ENCODE data around the gene NRGN.
A peak's percentile ranks its signal among the peaks of the same experiment; 100 is the strongest.

The NRGN gene

DNA sequence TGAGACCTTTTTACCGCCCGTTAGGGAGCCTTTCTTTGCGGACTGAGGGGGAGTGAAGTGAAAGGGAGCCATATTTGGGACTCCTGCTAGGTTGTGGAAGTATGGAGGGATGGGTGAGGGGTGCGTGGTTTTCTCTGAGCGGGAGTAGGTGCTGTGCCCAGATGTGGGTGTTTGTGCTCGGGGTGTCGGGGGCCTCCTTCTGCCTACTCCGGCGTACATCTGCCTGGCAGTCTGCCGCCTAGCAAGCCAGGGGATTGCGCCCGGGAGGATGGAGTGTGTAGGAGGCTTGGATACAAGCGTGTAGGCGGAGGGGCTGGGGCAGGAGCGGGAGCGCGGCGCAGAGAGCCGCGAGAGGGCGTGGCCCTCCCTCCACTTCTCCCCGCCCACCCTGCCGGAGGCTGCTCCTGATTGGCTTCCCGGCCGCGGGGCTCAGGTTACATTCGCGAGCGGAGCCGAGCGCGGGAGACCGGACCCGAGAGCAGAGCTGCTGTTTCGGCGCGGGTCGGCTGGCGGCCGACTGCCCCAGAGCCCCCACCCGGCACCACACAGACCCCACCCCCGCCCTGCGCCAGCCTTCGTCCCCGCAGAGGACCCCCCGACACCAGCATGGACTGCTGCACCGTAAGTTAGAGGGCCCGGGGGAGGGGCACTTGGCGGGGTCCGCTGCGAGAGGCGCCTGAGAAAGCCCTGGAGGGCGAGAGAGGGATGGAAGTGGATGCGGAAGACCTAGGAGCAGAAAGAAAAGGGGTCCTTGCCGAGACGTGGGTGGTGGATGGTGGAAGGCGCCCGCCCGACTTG lies at the start of gene NRGN:
TSS of gene NRGN (plus strand) at position 464 of the 798 bp plus-strand sequence. CDS start at position 607, 143 bp downstream.
- no peak within 1 kb of the TSS for H3K27ac ChIP-seq
- TF ChIP-seq, protein P1, sequence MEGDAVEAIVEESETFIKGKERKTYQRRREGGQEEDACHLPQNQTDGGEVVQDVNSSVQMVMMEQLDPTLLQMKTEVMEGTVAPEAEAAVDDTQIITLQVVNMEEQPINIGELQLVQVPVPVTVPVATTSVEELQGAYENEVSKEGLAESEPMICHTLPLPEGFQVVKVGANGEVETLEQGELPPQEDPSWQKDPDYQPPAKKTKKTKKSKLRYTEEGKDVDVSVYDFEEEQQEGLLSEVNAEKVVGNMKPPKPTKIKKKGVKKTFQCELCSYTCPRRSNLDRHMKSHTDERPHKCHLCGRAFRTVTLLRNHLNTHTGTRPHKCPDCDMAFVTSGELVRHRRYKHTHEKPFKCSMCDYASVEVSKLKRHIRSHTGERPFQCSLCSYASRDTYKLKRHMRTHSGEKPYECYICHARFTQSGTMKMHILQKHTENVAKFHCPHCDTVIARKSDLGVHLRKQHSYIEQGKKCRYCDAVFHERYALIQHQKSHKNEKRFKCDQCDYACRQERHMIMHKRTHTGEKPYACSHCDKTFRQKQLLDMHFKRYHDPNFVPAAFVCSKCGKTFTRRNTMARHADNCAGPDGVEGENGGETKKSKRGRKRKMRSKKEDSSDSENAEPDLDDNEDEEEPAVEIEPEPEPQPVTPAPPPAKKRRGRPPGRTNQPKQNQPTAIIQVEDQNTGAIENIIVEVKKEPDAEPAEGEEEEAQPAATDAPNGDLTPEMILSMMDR (conservative IDR thresholded peaks at IDR 0.05; ENCODE audit: low read depth): no peak
- DNase-seq (ENCODE audit: low spot score): peak; percentile 97
- ChIA-PET CTCF (interaction anchor here (0.7 to 1.2 kb wide), 2 partner anchors 22 to 130 kb away, joined by 3 to 4 read pairs; no protein-coding TSS in a partner anchor), POLR2A (ENCODE audit: low non-redundant PET) (no interaction called here)

DNA sequence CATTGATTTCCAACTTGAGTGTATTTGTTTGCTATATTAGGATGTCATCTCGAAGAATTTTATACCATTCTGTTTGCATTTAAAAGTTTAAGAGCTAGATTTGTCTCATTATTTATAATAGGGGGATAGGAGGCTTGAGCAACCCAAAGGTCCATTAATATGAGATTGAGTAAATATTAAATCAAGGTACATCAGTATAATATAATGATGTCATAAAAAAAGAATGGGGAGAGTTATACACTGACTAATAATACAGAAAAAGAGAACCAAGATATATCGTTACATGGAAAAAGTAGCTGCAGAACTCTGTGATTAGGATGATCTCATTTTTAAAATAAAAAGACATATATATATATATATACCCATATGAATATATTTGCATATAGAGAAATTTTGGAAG lies 46.6 kb upstream of the NRGN start:
- TF ChIP-seq, protein P1 (conservative IDR thresholded peaks at IDR 0.05; ENCODE audit: low read depth): no peak
- no peak overlapping the region for H3K27ac ChIP-seq
- ChIA-PET POLR2A (ENCODE audit: low non-redundant PET) (no interaction called here), CTCF (no interaction called here)
- DNase-seq (ENCODE audit: low spot score): no peak

DNA sequence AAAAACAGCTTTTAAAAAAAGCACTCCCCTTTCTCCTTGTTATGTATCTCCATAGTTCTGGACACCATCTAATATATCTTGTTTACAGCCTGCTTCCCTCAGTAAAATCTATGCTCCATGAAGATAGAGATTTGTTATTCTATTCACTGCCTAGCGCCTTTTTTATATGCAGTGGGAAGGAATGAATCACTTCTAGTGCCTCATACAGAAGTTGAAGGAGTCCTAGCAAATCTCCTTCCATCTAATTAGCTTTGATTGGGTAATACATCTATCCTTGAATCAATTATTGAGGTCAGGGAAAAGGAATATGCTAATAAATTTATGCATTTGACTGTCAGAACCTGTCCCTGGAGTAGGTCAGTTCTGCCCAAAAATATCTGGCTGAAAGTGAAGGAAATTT lies 40.2 kb upstream of the NRGN start:
- no peak overlapping the region for H3K27ac ChIP-seq
- CTCF ChIA-PET: interaction anchor here (0.7 kb wide), 1 partner anchor 27 kb away, joined by 3 read pairs; no protein-coding TSS in a partner anchor
- POLR2A ChIA-PET (ENCODE audit: low non-redundant PET): no interaction called here
- TF ChIP-seq, protein P1 (conservative IDR thresholded peaks at IDR 0.05; ENCODE audit: low read depth): no peak
- DNase-seq (ENCODE audit: low spot score): no peak

DNA sequence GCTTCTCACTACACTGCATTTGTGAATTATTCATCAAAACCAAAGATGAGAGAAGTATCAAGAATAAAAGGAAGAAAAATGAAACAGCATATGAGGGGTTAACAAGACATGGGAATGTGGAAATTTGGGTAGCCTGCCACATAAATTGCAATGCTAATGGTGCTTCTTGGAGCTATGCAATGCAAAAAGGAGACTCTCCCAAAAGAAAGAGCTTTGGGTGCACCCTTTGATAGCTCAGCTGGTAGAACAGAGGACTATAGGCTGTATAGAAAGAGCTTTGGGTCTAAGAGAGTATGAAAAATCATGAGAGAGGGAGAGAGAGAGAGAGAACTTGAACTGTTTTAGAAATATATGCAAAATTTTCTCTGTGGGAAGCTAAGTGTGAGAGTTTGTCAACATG lies 39.7 kb upstream of the NRGN start:
- no peak overlapping the region for H3K27ac ChIP-seq
- TF ChIP-seq, protein P1 (conservative IDR thresholded peaks at IDR 0.05; ENCODE audit: low read depth): no peak
- CTCF ChIA-PET: interaction anchor here (0.7 kb wide), 1 partner anchor 28 kb away, joined by 3 read pairs; no protein-coding TSS in a partner anchor
- no peak for DNase-seq (ENCODE audit: low spot score)
- POLR2A ChIA-PET (ENCODE audit: low non-redundant PET): no interaction called here

DNA sequence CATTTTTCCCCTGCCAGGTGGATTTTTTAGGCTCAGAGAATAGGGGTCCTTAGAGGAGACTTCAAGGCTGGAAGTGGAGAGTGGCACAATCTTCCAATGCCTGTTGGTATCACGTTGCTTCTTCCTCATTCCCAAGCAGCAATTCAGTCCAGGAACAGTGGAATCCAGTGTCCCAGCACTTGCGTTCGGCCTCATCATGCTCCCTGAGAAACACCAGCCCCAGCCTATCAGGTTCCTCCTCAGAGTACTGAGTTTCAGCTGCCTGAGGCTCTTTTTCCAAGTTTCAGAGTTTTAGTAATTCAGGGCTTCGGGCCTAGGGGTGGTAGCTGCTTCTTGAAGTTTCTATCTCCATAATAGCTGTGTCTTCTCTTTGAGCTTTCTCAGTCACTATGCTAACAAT lies 31.9 kb upstream of the NRGN start:
- TF ChIP-seq, protein P1 (conservative IDR thresholded peaks at IDR 0.05; ENCODE audit: low read depth): no peak
- POLR2A ChIA-PET (ENCODE audit: low non-redundant PET): no interaction called here
- H3K27ac ChIP-seq: no peak overlapping the region
- no peak for DNase-seq (ENCODE audit: low spot score)
- CTCF ChIA-PET: no interaction called here

DNA sequence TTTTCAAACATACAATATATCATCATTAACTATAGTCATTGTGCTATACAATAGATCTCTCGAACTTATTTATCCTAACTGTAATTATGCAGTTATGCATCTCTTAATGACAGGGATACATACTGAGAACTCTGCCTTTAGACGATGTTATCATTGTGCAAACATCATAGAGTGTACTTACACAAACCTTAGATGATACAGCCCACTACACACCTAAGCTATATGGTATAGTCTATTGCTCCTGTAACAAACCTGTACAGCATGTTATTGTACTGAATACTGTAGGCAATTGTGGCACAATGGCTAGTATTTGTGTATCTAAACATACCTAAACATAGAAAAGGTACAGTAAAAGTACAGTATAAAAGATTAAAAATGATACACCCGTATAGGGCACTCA lies 27.4 kb upstream of the NRGN start:
- TF ChIP-seq, protein P1 (conservative IDR thresholded peaks at IDR 0.05; ENCODE audit: low read depth): no peak
- DNase-seq (ENCODE audit: low spot score): no peak
- ChIA-PET POLR2A (ENCODE audit: low non-redundant PET) (no interaction called here), CTCF (no interaction called here)
- H3K27ac ChIP-seq: no peak overlapping the region
